GM12801 (cell line): ENCODE data around the gene RAD23A.

Source experiments
- TF ChIP-seq, protein P1 (sequence below): IDR thresholded peaks from one replicate; pipeline ENCODE4 v1.5.1; 2011; ENCODE audit warnings: control low read depth; ENCODE audit not compliant: insufficient read length; ENCODE audit errors: extremely low read depth

RAD23A gene

DNA sequence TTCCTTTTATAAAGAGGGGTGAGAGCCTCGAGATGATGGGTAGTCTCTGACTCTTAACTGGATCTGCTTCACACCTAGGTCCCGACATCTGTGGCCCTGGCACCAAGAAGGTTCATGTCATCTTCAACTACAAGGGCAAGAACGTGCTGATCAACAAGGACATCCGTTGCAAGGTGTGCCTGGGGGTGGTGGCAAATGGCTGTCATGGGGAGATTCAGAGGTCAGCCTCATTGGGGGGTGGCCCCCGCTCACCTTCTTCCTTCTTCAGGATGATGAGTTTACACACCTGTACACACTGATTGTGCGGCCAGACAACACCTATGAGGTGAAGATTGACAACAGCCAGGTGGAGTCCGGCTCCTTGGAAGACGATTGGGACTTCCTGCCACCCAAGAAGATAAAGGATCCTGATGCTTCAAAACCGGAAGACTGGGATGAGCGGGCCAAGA lies 5.7 kb upstream of the RAD23A start:
- TF ChIP-seq, protein P1, sequence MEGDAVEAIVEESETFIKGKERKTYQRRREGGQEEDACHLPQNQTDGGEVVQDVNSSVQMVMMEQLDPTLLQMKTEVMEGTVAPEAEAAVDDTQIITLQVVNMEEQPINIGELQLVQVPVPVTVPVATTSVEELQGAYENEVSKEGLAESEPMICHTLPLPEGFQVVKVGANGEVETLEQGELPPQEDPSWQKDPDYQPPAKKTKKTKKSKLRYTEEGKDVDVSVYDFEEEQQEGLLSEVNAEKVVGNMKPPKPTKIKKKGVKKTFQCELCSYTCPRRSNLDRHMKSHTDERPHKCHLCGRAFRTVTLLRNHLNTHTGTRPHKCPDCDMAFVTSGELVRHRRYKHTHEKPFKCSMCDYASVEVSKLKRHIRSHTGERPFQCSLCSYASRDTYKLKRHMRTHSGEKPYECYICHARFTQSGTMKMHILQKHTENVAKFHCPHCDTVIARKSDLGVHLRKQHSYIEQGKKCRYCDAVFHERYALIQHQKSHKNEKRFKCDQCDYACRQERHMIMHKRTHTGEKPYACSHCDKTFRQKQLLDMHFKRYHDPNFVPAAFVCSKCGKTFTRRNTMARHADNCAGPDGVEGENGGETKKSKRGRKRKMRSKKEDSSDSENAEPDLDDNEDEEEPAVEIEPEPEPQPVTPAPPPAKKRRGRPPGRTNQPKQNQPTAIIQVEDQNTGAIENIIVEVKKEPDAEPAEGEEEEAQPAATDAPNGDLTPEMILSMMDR, result no peak

DNA sequence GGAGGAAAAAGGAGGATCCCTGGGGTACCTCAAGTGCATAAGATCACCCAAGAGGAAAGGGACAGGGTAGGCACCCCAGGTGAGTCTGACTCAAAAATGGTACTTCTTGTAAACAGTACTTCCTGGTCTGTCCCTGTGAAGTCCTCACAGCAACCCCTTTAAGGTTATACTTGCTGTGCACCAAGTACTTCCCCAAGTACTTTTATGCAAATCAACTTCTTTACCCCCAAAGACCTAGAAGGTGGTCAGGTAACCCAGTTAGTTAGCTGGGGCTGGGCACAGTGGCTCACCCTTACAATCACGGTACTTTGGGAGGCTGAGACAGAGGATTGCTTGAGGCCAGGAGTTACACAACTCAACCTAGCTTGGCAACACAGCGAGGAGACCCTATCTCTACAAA lies 4.8 kb upstream of the RAD23A start:
- TF ChIP-seq, protein P1, result no peak

DNA sequence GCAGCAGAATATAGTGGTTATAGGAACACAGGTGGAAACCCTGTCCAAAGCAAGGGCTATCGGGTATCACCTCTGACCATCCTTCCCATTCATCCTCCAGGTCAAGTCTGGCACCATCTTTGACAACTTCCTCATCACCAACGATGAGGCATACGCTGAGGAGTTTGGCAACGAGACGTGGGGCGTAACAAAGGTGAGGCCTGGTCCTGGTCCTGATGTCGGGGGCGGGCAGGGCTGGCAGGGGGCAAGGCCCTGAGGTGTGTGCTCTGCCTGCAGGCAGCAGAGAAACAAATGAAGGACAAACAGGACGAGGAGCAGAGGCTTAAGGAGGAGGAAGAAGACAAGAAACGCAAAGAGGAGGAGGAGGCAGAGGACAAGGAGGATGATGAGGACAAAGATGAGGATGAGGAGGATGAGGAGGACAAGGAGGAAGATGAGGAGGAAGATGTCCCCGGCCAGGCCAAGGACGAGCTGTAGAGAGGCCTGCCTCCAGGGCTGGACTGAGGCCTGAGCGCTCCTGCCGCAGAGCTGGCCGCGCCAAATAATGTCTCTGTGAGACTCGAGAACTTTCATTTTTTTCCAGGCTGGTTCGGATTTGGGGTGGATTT lies 2.1 kb upstream of the RAD23A start:
- TF ChIP-seq, protein P1, result no peak

DNA sequence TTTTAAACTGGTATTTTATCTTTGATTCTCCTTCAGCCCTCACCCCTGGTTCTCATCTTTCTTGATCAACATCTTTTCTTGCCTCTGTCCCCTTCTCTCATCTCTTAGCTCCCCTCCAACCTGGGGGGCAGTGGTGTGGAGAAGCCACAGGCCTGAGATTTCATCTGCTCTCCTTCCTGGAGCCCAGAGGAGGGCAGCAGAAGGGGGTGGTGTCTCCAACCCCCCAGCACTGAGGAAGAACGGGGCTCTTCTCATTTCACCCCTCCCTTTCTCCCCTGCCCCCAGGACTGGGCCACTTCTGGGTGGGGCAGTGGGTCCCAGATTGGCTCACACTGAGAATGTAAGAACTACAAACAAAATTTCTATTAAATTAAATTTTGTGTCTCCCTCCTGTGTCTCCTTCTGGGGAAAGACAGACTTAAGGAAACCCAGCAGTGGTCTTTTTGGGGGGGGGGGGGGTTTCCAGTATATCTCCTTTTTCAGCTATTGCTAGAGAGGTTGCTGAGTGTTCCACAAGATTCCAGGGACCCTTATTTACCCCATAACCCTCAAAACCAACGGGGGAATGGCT lies 1.5 kb upstream of the RAD23A start:
- TF ChIP-seq, protein P1, result no peak

DNA sequence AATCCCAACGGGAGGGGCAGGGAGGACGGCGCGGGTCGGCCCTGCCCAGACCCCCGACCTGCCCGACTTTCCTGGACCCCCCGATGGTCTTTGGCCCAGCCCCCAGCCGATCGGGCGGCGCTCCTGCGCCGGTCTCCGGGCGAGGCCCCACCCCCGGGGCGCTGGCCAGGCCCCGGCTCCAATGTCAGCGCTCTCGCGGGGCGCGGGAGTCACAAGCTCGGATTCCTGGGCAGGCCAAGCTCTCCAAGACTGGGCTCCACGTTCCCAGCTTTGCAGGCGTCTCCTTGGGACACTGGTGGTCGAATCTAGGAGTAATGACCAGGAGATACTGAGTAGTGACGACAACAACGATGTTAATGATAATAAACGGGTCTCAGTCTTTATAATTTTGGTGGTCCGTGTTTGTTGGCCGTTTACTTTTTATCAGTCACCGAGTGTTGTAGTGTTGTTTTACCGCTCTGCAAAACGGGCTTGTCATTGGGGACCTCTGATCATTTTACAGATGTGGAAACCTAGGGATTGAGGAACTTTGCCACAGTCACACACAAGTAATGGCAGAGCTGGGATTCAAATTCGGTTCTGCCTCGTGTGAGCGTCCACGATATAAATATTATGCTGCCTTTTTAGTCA lies 545 bp downstream of the RAD23A start:
- TF ChIP-seq, protein P1, result no peak

DNA sequence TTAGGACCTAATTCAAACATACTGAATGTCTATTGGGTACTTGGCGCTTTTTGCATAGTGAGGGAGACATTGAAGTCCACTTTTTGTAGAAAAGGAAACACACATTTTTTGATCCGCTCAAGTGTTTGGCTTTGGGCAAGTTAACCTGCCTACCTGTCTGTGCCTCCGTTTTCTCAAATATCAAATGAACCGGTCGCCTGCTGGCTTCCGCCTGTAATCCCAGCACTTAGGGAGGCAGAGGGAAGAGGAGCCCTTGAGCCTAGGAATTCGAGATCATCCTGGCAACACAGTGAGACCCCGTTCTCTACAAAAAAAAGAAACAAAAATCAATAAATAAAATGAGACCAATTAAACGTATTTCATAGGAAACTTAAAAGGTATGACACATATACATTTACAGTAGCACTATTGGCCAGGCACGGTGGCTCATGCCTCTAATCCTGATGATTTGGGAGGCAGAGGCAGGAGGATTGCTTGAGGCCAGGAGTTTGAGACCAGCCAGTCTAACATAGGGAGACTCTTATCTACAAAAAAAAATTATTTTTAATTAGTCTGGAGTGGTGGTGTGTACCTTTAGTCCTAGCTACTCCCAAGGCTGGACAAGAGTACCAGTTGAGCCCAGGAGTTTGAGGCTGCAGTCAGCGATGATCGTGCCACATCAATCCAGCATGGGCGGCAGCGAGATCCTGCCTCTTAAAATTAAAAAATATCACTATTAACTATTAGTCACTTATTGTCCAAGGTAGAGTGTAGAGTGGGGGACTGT lies 1.3 kb downstream of the RAD23A start:
- TF ChIP-seq, protein P1, result no peak
